Left lobe of liver (tissue), 2 donors: ENCODE data around the gene KRTAP10-10. TPM values are rescaled to one million over a fixed set of nuclear protein-coding genes. Genes with fewer than 3 reads are reported as not detected.
"Not testable (repeated sequence)": the region's sequence is repeated elsewhere in the genome, so short reads cannot be mapped to it uniquely, and the experiment has no call there.

Experiments used
- ATAC-seq: fragments of 200-7000 bp; cut with Tn5 transposase; one replicate; pipeline ENCODE4 v1.9.1; 2020; ENCODE audit warnings: mild to moderate bottlenecking, moderate library complexity
- DNase-seq: peaks from one replicate; pipeline ENCODE4 v3.0.0-alpha.2; 2020; ENCODE audit warnings: low spot score
- total RNA-seq: library from RNA; stranded (reverse); gene quantifications from one replicate; pipeline ENCODE4 v1.2.1, GENCODE V29; 2021
- donor health status: DM: no; HTN: no; CAD: no; lungs with moderate emphysema.
- donor health status: DM: no; HTN: yes; CAD: no.

The KRTAP10-10 gene, protein sequence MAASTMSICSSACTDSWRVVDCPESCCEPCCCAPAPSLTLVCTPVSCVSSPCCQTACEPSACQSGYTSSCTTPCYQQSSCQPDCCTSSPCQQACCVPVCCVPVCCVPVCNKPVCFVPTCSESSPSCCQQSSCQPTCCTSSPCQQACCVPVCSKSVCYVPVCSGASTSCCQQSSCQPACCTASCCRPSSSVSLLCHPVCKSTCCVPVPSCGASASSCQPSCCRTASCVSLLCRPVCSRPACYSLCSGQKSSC
- not detected for total RNA-seq

DNA sequence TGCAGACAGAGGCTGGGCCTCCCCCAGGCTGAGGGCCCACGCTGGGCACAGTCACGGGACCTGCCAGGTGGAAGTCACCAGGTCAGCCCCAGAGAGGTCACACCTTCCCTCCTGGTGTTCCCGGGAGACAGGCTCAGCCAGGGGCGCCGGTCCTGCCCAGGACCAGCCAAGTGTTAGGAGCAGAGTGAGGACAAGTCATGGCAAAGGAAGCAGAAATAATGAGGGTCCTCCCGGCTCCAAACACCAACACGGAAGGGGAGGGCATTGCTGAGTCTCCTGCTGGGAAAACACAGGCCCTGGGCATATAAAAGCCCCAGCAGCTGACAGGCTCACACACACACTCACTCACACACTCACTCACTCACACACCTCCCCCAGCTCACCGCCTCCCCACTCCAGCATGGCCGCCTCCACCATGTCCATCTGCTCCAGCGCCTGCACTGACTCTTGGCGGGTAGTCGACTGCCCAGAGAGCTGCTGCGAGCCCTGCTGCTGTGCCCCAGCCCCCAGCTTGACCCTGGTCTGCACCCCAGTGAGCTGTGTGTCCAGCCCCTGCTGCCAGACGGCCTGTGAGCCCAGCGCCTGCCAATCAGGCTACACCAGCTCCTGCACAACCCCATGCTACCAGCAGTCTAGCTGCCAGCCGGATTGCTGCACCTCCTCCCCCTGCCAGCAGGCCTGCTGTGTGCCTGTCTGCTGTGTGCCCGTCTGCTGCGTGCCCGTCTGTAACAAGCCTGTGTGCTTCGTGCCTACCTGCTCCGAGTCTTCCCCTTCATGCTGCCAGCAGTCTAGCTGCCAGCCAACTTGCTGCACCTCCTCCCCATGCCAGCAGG is at the start of gene KRTAP10-10:
Gene KRTAP10-10 (plus strand): TSS at position 339 of the 833 bp plus-strand sequence. CDS start 62 bp downstream, at position 401.
- ATAC-seq, result no peak
- no peak for DNase-seq

DNA sequence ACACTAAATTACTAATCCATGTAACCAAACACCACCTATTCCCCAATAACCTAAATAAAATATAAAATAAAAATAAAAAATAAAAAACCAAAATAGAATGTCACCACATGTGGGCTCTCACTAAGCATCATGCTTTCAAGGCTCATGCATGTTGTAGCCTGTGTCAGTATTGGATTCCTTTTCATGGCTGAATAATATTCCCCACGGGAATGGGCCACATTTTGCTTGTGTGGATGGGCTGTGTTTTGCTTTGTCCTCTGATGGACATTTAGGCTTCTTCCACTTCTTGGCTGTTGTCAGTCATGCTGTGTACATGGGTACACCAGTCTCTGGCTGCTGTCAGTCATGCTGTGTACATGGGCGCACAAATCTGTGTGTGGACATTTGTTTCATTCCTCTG is 48.1 kb upstream of the KRTAP10-10 start:
- ATAC-seq (no peak), DNase-seq (no peak)

DNA sequence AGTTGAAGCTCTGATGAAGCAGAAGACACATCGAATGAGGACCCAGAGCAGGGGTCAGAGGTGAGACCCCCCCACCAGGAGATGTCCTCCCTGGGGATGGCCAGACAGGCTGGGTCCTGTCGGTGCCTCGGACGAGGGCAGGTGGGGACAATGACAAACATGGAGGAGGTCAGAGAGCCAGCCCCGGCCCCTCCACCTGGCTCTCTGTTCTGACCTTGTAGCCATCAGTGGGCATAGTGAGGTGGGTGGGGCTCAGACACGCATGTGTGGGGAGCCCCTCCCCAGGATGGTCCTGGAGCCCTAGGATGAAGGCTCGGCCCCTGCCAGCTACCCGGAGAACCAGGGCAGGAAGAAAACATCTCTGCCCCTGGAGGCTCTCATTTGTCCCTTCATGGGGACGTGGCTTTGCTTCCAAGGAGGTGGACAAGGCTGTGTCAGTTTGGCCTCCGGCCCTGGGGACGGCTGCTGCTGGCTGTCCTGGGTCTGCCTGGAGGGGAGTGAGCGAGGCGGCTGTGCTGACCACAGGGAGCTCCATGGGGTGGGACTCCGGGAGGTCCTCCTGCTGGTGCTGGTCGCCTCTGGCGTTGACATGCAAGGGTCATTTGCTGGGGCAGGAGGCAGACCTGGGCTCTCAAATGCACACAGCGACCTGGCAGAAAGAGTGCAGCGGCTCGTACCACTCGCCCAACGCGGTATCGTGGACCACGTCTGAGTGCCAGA is 47.4 kb upstream of the KRTAP10-10 start:
- DNase-seq, result peak; percentile 41
- ATAC-seq, result no peak

- DNase-seq (peak; percentile 39), ATAC-seq (no peak)
These were observed 46.8 kb upstream of the KRTAP10-10 start for GRCh38 chr21:44590311-44590721.

GRCh38 chr21:44590897-44591800 is 46.0 kb upstream of the KRTAP10-10 start:
- DNase-seq, result peak; percentile 51
- ATAC-seq, result peak; percentile 36

DNA sequence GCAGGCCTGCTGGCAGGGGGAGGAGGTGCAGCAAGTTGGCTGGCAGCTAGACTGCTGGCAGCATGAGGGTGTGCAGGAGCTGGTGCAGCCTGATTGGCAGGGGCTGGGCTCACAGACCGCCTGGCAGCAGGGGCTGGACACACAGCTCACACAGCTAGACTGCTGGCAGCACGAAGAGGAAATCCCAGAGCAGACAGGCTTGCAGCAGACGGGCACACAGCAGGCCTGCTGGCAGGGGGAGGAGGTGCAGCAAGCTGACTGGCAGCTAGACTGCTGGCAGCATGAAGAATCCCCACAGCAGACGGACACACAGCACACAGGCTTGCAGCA is 45.4 kb upstream of the KRTAP10-10 start:
- DNase-seq, result not testable (repeated sequence)
- peak; percentile 4 for ATAC-seq

DNA sequence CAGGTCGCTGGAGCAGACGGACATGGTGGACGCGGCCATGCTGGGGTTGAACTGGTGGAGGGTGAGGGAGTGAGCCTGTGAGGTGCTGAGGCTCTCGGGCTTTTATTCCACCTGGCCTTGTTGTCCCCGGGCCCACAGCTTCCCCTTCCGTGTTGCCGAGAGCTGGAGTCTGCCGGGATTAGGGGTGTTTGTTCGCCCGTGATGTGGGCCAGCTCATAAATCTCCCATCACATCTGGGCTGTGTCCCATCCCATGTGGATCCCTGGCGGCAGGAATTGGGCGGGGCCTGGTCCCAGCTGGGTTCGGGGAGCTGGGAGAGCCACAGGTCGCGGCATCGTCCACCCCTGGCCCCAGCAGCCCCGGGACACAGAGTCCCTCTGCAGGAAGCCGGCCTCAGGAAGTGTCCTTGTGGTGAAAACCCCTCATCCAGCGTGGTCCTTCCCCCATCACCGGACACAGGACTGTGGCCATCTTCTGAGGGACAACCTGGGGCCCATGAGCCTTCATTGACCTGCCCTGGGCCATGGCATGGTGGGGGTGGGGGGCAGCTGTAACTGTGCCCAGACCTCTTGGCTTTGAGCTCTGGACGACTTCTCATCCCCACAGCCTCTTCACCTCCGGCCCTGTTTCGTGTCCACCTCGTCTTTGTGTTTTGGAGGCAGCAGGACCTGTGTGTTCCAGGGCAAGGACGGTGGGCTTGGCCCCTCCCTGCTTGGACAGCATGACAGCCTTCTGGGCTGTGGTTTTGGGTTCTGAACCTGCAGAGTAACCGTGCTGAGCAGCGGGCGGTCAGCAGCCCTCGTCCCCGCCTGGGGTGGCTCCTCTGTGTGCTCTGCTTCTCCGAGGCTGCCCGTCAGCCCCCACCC is 44.5 kb upstream of the KRTAP10-10 start, which contains the start of gene KRTAP10-6:
Gene KRTAP10-6 (minus strand): TSS at position 60 of the 866 bp plus-strand sequence. CDS start 21 bp downstream, at position 39.
- DNase-seq (peak; percentile 60), ATAC-seq (peak; percentile 56)

DNA sequence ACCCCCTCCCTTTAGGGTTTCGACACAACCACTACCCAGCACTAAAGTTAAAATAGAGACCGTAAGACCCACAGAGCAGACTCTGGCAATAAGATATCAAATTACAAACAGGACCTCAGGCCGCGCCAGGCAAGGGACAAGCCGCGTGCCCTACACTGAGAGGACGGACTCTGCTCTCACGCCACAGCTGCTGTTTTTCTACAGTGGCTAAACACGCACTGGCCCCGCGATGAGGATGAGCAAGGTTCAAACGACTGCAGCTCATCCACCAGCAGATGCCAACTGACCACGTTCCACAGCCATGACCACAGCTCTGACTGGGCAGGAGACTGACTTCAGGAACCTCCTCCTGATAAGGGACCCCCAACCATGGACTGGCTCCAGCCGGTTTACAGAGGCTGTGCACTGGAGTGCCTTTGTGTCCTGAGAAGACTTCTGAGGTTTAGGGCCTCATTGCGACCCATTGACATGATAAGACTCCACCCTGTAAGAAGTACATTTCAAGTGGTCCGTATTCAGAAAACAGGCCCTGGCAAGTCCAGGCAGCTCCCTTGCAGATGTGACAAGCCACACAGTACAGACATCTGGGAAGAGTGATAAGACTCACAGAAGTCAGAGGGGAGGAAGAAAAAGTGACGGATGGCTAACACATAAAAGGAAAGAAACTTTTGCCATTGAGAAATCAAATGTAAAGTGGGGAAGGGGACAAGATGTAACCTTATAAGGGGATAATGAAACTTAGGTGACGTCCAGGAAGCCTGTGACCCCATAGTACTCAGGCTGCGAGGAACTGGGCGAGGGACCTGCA is 43.4 kb upstream of the KRTAP10-10 start:
- peak; percentile 96 for DNase-seq

DNA sequence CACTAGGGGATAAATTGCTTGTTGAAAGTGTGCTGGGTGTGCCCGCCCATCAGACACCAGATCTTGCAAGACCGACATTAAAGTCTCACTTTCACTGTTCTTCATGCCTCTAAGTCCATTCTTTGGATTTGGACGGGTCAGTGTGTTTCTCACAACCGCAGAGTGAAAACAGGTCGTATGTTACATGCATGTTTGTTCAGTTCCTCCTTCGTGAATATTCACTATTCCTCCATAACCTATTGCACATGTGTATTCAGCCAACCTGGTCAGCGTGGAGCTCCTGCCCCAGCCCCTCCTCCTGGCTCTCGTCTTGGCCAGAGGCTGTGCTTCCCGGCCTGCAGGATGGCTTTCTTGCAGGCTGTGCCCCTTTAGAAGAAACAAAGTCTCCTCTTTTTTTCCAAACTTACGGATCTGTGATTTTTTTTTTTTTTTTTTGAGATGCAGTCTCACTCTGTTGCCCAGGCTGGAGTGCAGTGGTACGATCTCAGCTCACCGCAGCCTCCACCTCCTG is 42.7 kb upstream of the KRTAP10-10 start:
- ATAC-seq (no peak), DNase-seq (no peak)

More for the DNA sequence above, 43.4 kb upstream of the KRTAP10-10 start:
- peak; percentile 76 for ATAC-seq

DNA sequence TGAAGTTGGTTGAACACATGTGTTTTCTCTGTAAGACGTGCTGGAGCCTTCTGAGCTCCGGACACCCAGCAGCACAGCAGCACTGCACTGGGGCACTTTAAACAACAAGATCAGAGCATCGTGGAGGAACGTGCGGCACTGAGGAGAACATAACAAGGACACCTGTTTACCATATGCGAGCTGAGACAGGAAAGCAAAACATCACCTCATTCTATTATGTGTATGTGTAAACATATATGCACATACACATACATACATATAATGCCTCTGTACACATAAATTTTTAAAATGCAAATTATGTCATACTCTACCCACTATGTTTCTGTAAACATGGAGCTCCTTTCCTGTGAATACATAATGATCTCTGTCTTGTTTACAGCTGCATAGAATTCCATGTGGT is 41.6 kb upstream of the KRTAP10-10 start:
- DNase-seq, result no peak
- no peak for ATAC-seq

DNA sequence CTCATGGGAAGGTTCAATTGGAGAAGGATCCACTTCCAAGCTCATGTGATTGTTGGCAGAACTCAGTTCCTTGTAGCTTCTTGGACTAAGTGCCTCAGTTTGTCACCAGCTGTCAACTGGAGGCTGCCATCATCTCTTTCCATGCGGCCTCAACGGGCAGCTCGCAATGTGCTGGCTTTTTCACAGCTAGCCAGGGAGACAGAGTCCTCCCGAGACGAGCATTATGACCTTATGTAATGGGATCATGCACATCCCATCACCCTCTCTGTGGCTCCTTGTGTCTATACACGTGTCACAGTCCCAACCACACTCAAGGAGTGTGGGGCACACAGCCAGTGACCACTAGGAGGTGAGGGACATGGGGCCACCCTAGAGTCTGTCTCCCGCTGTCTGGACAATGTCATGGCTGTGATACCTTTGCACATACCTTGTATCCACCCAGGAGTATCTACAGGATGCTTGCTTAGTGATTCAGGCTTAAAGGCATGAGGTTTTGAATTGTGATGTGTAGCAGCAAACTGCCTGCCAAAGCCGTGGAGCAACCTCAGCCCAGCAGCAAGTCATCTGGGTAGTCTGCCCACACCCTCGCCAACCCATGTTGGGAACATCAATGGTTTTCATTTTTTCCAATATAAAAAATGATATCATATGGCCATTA is 41.0 kb upstream of the KRTAP10-10 start:
- DNase-seq (no peak), ATAC-seq (no peak)

DNA sequence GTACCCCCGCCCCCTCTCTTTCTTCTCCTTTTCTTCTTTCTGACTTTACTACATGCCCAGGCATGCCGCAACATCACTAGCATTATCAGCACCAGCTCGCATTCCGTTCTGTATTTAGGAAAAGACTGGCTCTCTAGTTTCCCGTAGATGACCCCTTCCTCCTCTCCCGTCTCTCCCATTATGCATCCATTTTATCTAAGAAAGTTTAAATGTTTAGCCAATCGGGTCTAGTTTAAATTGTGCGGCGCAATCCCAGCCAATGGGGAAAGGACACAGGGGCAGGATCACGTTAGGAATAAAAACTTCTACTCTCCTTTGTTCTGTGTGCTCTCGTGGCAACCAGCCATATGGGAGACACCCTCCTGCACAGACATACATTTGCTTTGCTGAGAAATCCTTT is 39.1 kb upstream of the KRTAP10-10 start:
- no peak for ATAC-seq
- DNase-seq, result no peak

- no peak for ATAC-seq
- DNase-seq, result no peak
These were observed 37.7 kb upstream of the KRTAP10-10 start for GRCh38 chr21:44599264-44600029.

DNA sequence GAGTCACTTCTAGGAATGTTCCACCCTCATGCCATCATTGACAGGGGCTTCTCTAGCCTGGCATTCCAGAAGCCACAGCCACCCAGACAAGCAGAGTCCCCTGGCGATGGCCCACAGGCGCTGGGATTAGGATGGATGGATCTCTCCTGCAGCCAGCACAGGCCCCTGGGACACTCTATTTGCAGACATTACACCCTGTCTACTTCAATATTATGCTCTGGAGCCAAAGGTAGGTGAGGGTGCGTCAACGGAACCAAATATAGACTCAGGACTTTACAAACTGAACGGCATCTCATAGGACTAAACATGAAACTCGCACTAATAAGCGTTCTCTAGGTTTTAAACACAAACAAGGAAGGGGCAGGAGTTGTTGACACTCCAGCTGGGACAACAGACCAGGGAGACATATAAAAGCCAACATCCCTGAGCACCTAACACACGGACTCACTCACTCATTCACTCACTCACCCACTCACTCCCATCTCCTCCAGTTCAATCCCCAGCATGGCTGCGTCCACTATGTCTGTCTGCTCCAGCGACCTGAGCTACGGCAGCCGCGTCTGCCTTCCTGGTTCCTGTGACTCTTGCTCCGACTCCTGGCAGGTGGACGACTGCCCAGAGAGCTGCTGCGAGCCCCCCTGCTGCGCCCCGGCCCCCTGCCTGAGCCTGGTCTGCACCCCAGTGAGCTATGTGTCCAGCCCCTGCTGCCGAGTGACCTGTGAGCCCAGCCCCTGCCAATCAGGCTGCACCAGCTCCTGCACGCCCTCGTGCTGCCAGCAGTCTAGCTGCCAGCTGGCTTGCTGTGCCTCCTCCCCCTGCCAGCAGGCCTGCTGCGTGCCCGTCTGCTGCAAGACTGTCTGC is 36.8 kb upstream of the KRTAP10-10 start, which contains the start of gene KRTAP10-7:
Gene KRTAP10-7 (plus strand): TSS at position 480 of the 861 bp plus-strand sequence. CDS start 25 bp downstream, at position 505.
- not testable (repeated sequence) for DNase-seq
- peak; percentile 66 for ATAC-seq

GRCh38 chr21:44601091-44601490 is 36.1 kb upstream of the KRTAP10-10 start:
- not testable (repeated sequence) for DNase-seq
- peak; percentile 35 for ATAC-seq
